Heart left ventricle (tissue), 13 donors: ENCODE measurements around the gene NOX5.

ENCODE experiments used
- CTCF ChIP-seq, 12 donors: fragments of 200-600 bp; sonication (generic) in 4 of 12; IDR thresholded peaks; one replicate each; pipeline versions ENCODE4 v1.5.0 to v1.8.0; 2018 to 2022; ENCODE audit warnings: antibody characterized with exemption in 12 of 12, mild to moderate bottlenecking in 5 of 12
- POLR2A ChIP-seq, 2 donors: fragments of 450-650 bp; IDR thresholded peaks; one replicate each; pipeline ENCODE4 v1.6.1; 2017; ENCODE audit warnings: antibody characterized with exemption in 2 of 2, mild to moderate bottlenecking in 2 of 2, moderate library complexity in 2 of 2
- donor health status: ischemic (EF 13 %, LVEDD 7.1; RV severe dilation, severe dysfunction).
- donor health status: DM: no; HTN: yes; CAD: no.
- donor health status: DM: no; HTN: no; CAD: no.
- donor health status: ischemic (EF 25% LVEDD 6.9; RV normal size, moderate dysfunction).
- donor health status: ischemic (EF 25% LVEDD 5.7; RV mildly dilated, moderate dysfunction).
- donor health status: ischemic (EF 35%, LVEDD 5.7; RV mildly dilated, moderate dysfunction).
- donor health status: nonischemic (EF 11% LVEDD 7.7; RV severe dilation, severe dysfunction).
- donor health status: DM: yes; HTN: yes; CAD: no.
- donor health status: PGD.
- donor health status: ischemic (EF 29% LVEDD 5.4; RV normal size, mild dysfunction).
- donor health status: nonischemic (EF 23%, LVEDD 6.1; RV moderate dilation, normal function).

DNA sequence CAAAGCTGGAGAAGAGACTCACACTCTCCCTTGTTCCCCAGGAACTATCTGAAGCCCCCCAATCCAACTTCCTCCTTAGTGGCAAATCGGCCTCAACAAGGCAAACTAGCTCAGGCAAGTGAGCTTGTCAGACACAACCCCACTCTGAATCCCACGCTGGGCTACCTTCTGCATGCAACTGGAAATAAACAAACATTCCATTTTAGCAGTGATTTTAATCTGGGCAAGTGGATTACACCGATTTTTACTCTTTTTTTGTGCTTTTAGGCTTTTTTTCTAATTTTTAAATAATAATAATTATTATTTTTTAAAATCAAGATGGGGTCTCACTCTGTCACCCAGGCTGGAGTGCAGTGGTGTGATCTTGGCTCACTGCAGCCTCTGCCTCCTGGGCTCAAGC is 2.9 kb upstream of the NOX5 start:
- no peak for TF ChIP-seq CTCF (IDR thresholded peaks at IDR 0.05)
- no peak for TF ChIP-seq POLR2A (IDR thresholded peaks at IDR 0.05)
